Vagina (tissue), 2 donors: ENCODE measurements around the gene ZCCHC14.

Experiments used
- CTCF ChIP-seq, 3 experiments: fragments of 450-650 bp in 2 of 3; fragments of 200-600 bp in 1 of 3; sonication (generic) in 1 of 3; IDR thresholded peaks; one replicate each; pipeline ENCODE4 v1.5.1; 2017 to 2019; ENCODE audit warnings: antibody characterized with exemption in 3 of 3, mild to moderate bottlenecking in 2 of 3, moderate library complexity in 2 of 3
- POLR2AphosphoS5 ChIP-seq, 2 donors: sonication (generic); formaldehyde crosslinking; IDR thresholded peaks; one replicate each; pipeline ENCODE4 v1.9.0; 2017; ENCODE audit warnings: antibody characterized with exemption in 2 of 2, mild to moderate bottlenecking in 2 of 2, low read depth in 1 of 2; ENCODE audit not compliant: insufficient read depth in 1 of 2

- TF ChIP-seq POLR2AphosphoS5 (IDR thresholded peaks at IDR 0.05; ENCODE audit: insufficient read depth in 1 of 2, low read depth in 1 of 2) (no peak), CTCF (IDR thresholded peaks at IDR 0.05) (no peak)
These were observed 28.8 kb downstream of the ZCCHC14 start for GRCh38 chr16:87463722-87464690.
